GM12892 (cell line): ENCODE measurements around the gene BRAT1.
"Not testable (repeated sequence)": the region's sequence is repeated elsewhere in the genome, so short reads cannot be mapped to it uniquely, and the experiment has no call there.

Experiments
- DNase-seq: peaks from one replicate; pipeline ENCODE4 v3.0.0; 2011; ENCODE audit not compliant: insufficient read length
- FAIRE-seq: peaks from 2 replicates; lab custom pipeline; 2011; peaks lifted over from hg19 to GRCh38; lab: Jason Lieb, UNC
- POLR2A ChIP-seq: IDR thresholded peaks from 2 replicates; pipeline ENCODE4 v1.6.1; 2011; ENCODE audit warnings: low read depth, low read length, control low read depth
- POLR2AphosphoS5 ChIP-seq: IDR thresholded peaks from 2 replicates; pipeline ENCODE4 v1.6.1; 2011; ENCODE audit warnings: low read depth, low read length, control low read depth
- TAF1 ChIP-seq: IDR thresholded peaks from 2 replicates; pipeline ENCODE4 v1.6.1; 2011; ENCODE audit warnings: low read depth, mild to moderate bottlenecking, control low read depth, low read length, borderline replicate concordance

Gene BRAT1

GRCh38 chr7:2595258-2595860 is 40.0 kb upstream of the BRAT1 start:
- no peak for TF ChIP-seq POLR2A
- TF ChIP-seq TAF1: no peak
- no peak for TF ChIP-seq POLR2AphosphoS5
- FAIRE-seq: no peak
- no peak for DNase-seq

GRCh38 chr7:2594599-2594998 is 39.3 kb upstream of the BRAT1 start:
- FAIRE-seq (no peak), DNase-seq (no peak)
- no peak for TF ChIP-seq POLR2AphosphoS5
- TF ChIP-seq POLR2A: no peak
- no peak for TF ChIP-seq TAF1

- no peak for FAIRE-seq
- TF ChIP-seq POLR2AphosphoS5 (no peak), TAF1 (no peak), POLR2A (no peak)
- no peak for DNase-seq
Observed at GRCh38 chr7:2593036-2593727, 37.9 kb upstream of the BRAT1 start.

GRCh38 chr7:2592375-2592865 is 37.1 kb upstream of the BRAT1 start:
- no peak for FAIRE-seq
- no peak for DNase-seq
- no peak for TF ChIP-seq POLR2AphosphoS5
- TF ChIP-seq POLR2A: no peak
- TF ChIP-seq TAF1: no peak

- FAIRE-seq, DNase-seq: not testable (repeated sequence)
Observed at GRCh38 chr7:2589941-2590340, 34.6 kb upstream of the BRAT1 start.

GRCh38 chr7:2589341-2589740 is 34.0 kb upstream of the BRAT1 start:
- FAIRE-seq: no peak
- no peak for DNase-seq
- TF ChIP-seq POLR2AphosphoS5 (no peak), TAF1 (no peak), POLR2A (no peak)

GRCh38 chr7:2587778-2588177 is 32.5 kb upstream of the BRAT1 start:
- FAIRE-seq: no peak
- DNase-seq: no peak
- TF ChIP-seq TAF1 (no peak), POLR2AphosphoS5 (no peak), POLR2A (no peak)

GRCh38 chr7:2587134-2587533 is 31.8 kb upstream of the BRAT1 start:
- TF ChIP-seq POLR2AphosphoS5: no peak
- FAIRE-seq: no peak
- no peak for DNase-seq

GRCh38 chr7:2586326-2587020 is 31.1 kb upstream of the BRAT1 start:
- DNase-seq (no peak), FAIRE-seq (no peak)
- no peak for TF ChIP-seq POLR2AphosphoS5
- TF ChIP-seq TAF1: no peak

GRCh38 chr7:2585446-2585845 is 30.1 kb upstream of the BRAT1 start:
- DNase-seq: no peak
- FAIRE-seq: no peak
- TF ChIP-seq POLR2A (no peak), POLR2AphosphoS5 (no peak), TAF1 (no peak)

GRCh38 chr7:2583798-2584580 is 28.7 kb upstream of the BRAT1 start:
- FAIRE-seq: no peak
- TF ChIP-seq POLR2AphosphoS5 (no peak), POLR2A (no peak), TAF1 (no peak)
- DNase-seq: no peak
